22Rv1 (cell line): ENCODE measurements around the gene TOP1.

Experiments used
- H3K27ac ChIP-seq: fragments of 450-650 bp; 2 replicates; pipeline ENCODE4 v1.5.1; 2017
- ZFX ChIP-seq: fragments of 450-650 bp; IDR thresholded peaks from 2 replicates; pipeline ENCODE4 v1.6.1; 2017; ENCODE audit warnings: antibody characterized with exemption, borderline replicate concordance
- TF ChIP-seq, protein P1 (sequence below): fragments of 450-650 bp; IDR thresholded peaks from 2 replicates; pipeline ENCODE4 v1.5.1; 2017; ENCODE audit warnings: mild to moderate bottlenecking

Gene TOP1

DNA sequence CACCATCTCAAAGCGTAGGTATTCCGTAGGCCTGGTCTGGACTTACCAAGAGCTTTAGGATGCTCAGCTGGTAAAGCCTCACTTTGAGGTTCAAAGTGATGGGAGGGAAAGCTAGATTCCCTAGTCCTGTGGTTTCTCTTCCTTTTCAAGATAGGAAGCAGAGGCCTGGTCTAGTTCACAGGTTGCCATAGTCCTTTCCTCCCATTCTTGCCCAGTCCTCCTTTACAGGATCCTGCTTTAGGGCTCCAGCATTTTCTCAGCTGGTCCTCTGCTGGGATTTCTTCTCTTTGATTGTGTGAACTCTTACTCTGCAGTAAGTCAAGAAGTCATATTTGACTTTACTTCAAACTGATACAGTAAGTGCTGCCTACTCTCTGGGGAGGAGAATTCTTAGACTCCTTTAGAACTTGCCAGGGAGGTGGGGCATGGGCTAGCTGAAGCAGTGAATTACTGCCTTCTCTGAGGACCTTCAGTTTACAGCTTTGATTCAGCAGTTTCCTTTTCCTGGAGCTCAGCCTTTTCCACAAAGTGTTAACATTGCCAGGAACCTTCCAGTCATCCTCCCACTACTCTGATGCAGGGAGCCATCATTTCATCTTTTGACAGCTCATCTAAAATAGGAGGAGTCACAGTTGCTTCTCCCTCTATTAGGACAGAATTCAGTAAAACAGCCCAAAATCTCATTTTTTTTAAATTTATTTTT is 65.9 kb downstream of the TOP1 start:
- no peak for TF ChIP-seq ZFX
- TF ChIP-seq, protein P1, sequence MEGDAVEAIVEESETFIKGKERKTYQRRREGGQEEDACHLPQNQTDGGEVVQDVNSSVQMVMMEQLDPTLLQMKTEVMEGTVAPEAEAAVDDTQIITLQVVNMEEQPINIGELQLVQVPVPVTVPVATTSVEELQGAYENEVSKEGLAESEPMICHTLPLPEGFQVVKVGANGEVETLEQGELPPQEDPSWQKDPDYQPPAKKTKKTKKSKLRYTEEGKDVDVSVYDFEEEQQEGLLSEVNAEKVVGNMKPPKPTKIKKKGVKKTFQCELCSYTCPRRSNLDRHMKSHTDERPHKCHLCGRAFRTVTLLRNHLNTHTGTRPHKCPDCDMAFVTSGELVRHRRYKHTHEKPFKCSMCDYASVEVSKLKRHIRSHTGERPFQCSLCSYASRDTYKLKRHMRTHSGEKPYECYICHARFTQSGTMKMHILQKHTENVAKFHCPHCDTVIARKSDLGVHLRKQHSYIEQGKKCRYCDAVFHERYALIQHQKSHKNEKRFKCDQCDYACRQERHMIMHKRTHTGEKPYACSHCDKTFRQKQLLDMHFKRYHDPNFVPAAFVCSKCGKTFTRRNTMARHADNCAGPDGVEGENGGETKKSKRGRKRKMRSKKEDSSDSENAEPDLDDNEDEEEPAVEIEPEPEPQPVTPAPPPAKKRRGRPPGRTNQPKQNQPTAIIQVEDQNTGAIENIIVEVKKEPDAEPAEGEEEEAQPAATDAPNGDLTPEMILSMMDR = no peak
- no peak overlapping the region for H3K27ac ChIP-seq

DNA sequence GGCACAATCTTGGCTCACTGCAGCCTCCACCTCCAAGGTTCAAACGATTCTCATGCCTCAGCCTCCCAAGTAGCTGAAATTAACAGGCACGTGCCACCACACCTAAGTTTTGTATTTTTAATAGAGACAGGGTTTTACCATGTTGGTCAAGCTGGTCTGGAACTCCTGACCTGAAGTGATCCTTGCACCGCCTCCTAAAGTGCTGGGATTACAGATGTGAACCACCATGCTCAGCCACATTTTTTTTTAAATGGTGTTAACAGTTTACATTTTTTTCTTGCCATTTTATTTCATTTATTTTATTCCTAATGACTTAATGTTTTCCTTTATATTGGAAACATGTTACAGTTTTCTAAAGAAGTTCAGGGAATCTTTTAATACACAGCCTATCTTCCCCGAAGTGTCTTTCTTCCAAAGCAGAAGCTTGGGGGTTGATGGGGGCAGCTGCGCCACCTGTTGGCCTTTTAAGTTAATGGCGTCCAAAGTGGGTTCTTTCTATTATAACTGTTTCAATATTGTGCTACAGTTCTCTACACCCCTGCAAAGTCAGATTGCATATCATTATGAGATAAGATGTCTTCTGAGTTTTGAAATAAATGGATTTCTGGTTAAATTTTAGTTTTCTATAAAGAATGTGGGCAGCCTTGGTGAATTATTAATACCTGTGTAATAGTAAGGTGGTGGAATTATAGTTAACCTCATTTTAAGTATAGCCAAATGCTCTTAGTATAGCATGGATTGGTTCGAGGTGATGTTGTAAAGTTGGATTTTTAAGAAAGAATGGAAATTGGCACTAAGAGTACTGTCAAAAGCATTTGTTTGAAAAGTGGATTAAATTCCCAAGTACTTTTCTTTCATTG is 66.7 kb downstream of the TOP1 start:
- TF ChIP-seq, protein P1 = peak; percentile 94
- no peak for TF ChIP-seq ZFX
- H3K27ac ChIP-seq = no peak overlapping the region

DNA sequence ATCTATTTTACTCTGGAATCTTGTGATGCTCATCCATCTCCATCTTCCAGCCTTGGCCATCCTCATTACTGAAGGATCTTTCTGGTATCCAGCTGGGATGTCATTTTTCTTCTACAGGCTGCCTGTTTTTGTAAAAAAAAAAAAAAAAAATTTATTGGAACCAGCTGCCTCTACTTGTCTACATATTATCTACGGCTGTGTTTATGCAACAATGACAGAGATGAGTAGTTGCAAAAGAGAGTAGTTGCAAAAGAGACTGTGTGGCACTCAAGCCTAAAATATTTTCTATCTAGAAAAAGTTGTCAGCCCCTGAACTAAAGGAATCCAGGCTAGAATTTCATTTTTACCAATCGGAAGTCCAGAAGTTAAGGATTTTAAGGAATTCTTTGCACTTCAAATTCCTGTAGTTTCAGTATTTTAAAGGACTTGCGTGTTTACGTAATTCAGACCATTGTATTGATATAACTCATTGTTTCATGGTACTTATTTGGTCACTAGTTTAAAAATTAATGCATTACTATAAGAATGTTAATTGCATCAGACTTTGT is 70.2 kb downstream of the TOP1 start:
- no peak overlapping the region for H3K27ac ChIP-seq
- TF ChIP-seq, protein P1 = no peak
- no peak for TF ChIP-seq ZFX

GRCh38 chr20:41100001-41100480 is 71.4 kb downstream of the TOP1 start:
- TF ChIP-seq ZFX = no peak
- TF ChIP-seq, protein P1 = no peak
- no peak overlapping the region for H3K27ac ChIP-seq

GRCh38 chr20:41101660-41102059 is 73.0 kb downstream of the TOP1 start:
- TF ChIP-seq ZFX = no peak
- TF ChIP-seq, protein P1 = no peak
- no peak overlapping the region for H3K27ac ChIP-seq

- H3K27ac ChIP-seq = no peak overlapping the region
- TF ChIP-seq, protein P1 = no peak
- no peak for TF ChIP-seq ZFX
Measured at GRCh38 chr20:41108531-41108930, 79.9 kb downstream of the TOP1 start.
